Stimulated activated CD8-positive, alpha-beta memory T cell treated with anti-CD3 and anti-CD28 coated beads, Interleukin-7, amount 100 ng/mL, for 4 hours (primary cell): ENCODE data around the gene RPS16.
A peak's percentile ranks its signal among the peaks of the same experiment; 100 is the strongest.

ENCODE experiments used
- DNase-seq, 2 donors: peaks; one replicate each; pipeline ENCODE4 v3.0.0-alpha.2; 2020; ENCODE audit warnings: low read depth in 2 of 2

The RPS16 gene

DNA sequence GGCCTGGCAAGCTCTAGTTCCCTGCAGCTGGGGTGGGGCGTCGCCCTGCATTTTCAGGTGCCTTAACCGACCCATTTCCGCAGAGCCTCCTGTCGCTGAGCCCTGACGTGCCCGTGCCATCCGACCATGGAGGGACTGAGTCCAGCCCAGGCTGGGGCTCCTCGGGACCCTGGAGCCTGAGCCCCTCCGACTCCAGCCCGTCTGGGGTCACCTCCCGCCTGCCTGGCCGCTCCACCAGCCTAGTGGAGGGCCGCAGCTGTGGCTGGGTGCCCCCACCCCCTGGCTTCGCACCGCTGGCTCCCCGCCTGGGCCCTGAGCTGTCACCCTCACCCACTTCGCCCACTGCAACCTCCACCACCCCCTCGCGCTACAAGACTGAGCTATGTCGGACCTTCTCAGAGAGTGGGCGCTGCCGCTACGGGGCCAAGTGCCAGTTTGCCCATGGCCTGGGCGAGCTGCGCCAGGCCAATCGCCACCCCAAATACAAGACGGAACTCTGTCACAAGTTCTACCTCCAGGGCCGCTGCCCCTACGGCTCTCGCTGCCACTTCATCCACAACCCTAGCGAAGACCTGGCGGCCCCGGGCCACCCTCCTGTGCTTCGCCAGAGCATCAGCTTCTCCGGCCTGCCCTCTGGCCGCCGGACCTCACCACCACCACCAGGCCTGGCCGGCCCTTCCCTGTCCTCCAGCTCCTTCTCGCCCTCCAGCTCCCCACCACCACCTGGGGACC is 27.9 kb downstream of the RPS16 start:
- DNase-seq: no peak

DNA sequence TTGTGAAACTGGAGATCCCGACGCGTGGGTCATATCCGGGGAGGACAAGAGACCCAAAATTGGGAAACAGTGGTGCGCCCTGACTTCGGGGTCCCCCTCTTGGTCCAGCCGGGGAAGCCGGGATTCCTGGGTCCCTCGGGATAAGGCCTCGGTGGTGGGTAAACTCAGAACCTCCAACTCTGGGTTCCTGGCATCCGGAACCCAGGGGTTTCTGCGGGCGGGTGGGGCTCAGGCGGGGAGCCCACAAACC is 28.4 kb downstream of the RPS16 start:
- no peak for DNase-seq

DNA sequence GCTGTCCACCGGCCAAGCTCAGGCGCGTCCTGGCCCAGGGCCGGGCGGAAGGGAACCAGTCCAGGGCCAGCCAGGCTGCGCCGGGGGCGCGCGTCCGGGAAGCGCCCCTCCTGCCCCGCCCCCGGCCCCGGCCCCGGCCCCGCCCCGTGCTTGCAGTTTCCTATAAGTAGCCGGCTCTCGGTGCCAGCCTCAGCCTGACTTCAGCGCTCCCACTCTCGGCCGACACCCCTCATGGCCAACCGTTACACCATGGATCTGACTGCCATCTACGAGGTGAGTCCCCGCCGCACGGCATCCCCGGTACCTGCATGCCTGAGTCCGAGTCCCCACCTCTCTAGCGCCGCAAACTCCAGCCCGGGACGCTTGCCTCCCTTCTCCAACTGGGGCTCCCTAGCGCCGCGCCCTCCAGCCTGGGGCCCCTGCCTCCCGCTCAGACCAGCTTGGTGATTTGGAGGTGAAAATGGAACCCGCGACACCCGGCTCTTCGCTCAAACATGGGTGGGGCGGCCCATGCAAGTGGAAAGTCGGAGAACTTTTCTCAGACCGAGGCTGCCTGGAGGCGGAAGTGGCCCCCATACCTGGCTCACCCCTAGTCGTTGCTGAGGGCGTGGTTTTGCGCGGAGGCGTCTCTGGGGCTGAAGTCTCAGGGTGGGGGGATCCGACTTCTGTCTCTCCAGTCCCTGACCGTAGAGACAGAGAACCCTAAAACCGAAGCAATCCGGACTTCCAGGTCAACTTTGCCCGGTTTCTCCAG is 28.9 kb downstream of the RPS16 start, which contains the start of gene ZFP36:
ZFP36 (plus strand) TSS at position 192 of the 754 bp plus-strand sequence; CDS start at position 250, 58 bp downstream.
- peak; percentile 81 to 83 for DNase-seq

DNA sequence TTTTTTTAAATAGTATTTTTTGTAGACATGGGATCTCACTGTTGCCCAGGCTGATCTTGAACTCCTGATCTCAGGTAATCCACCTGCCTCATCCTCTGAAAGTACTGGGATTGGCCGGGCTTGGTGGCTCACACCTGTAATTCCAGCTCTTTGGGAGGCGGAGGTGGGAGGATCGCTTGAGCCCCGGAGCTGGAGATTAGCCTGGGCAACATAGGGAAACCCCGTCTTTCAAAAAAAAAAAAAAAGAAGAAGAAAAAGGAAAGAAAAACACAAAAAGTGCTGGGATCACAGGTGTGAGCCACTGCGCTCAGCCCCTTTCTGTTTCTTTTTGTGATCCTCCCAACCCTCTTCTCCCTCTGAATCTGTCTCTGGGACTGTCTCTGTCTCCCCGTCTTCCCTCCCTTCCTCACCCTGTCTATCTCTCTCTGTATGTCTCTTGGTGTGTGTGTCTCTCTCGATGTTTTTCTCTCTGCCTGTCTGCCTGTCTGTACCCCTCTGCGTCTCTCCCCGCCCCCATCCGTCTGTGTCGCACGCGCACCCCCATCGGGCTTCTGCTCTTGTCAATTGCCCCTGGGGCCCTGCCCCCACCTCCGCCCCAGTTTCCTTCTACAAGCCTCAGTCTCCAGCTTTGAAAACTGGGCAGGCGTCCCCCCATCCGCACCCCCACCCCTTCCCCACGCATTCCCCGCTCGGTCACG is 29.6 kb downstream of the RPS16 start:
- peak; percentile 84 to 87 for DNase-seq

DNA sequence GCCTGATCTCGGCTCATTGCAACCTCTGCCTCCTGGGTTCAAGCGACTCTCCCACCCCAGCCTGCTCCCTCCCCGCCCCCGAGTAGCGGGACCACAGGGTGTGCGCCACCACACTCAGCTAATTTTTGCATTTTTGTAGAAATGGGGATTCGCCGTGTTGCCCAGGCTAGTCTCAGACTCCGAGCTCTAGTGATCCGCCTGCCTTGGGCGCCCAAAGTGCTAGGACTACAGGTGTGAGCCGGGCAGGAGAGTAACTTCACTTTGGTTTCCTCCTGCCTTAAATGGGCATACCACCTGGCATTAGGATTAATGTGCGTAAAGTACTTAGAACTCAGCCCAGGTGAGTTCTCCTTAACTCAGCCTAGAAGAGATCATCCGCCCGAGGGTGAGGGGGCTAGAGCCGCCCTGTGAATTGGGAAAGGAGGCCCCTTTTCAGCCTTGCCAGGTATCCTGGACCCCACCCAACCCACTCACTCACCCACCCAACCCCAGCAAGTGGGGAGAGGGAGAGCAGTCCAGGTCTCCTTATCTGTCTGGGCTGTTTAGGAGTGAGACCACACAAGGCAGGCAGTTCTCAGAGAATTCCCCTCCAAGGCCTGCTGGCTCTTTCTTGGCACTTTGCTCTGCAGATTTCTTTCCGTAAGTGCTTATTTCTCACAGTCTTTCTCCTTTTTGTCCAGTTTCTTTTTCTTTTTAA is 30.3 kb downstream of the RPS16 start:
- DNase-seq: no peak

DNA sequence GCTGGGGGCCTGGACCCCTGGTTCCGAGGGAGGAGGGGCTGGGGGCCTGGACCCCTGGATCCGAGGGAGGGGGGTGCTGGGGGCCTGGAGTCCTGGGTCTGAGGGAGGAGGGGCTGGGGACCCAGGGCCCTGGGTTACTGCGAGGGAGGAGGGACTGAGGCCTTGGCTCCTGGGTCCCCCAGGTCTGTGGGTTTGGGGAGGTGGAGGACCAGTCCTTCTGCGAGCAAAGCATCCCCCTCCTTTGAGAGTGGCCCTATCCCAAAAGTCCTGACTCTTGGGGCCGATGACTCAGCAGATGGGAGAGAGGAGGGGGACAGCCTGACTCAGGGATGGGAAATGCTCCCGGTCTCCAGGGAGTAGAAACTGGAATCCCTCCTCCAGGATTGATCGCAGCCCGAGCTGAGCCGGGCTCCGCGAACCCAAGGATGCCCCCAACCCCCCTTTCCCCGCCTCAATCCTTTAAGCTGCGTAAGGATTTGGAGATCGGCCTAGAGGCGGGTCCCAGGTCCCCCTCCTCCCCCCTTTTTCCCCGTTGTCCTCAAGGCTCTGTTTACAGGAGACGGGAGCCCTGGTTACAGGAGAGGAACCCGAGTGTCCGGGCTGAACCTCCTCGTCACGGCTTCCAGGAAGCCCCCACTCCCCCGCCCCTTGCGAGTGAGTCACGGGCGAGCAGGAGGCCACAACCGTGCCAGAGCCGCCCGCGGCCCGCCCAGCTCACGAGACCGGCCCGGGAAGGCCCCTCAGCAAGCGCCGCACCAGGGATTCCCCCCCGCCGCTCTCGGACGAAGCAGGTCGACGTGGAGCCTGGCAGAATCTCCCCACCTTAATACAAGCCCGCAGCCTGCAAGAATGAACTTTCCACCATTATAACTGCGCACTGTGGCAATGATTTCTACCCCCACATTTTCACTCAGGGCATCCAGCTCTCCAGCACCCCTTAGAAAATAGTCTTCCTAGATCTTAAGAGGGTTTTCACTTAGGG is 32.1 kb downstream of the RPS16 start:
- peak; percentile 91 to 96 for DNase-seq

DNA sequence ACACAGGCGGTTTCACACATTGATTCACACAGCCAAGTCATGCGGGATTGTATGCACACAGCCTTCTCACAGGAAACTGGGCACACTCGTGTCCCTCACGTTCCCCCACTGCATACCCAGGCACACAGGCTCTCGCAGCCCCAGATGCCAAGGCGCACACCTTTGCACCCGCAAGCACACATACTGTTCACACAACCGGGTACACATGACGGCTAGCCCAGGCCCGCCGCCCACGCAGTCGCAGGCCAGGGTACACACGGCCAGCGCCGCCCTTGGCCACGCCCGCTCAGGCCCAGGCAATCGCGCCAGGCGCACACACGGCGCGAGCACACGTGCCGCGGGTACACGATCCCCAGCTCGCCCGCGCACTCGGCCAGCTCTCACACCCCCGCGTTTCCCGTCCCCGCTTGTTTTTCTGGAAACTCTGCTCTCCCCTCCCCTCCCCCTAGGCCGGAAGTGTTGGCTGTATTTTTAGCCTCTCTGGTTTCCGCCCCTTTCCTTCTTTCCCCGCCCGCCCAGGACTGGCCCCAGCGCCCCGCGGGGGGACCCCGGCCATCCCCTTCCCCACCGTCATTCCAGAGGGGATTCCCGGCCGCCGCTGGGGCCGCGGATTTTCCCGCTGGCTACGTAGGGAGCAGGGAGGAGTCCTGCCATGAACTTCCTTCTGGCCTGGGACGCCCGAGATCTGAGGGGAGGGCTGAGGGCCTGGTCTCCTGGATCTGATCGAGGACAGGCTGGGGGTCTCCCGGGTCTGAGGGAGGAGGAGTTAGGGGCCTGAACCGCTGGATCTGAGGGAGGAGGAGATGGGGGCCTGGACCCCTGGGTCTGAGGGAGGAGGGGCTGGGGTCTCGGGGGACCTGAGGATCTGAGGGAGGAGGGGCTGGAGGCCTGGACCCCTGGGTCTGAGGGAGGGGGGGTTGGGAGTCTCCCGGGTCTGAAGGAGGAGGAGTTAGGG is 33.1 kb downstream of the RPS16 start:
- peak; percentile 80 to 81 for DNase-seq

DNA sequence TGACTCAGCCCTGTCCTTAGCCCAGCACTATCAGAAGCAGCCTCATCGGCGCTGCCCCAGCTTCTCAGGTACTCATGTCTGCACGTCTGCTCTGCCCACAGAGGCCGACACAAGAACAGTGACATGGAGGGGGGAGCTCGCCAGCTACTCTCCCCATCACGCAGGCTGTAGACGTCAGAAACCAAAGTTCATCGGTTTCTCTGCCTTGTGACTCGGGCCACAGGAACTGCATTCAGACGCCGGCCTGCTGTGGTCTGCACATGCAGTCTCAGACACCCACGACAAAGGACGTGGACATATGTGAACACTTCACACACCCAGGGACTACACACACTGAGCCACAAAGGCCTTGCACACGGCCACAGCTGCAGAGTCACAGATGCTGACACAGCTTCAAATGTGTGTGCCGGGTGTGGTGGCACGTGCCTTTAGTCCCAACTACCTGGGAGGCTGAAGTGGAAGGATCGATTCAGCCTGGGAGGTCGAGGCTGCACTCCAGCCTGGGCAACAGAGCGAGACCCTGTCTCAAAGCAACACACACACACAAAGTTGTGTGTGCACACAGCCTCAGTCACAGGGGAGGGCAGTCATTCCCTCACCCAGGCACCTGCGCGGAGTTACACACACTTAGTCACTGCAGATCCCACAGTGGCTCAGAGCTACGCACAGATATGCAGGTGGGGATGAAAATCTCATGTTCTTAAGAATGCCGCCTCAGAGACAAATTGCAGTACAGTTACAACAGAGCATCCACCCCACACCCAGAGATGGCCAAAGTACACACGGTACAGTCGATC is 34.0 kb downstream of the RPS16 start:
- peak; percentile 74 to 77 for DNase-seq

DNA sequence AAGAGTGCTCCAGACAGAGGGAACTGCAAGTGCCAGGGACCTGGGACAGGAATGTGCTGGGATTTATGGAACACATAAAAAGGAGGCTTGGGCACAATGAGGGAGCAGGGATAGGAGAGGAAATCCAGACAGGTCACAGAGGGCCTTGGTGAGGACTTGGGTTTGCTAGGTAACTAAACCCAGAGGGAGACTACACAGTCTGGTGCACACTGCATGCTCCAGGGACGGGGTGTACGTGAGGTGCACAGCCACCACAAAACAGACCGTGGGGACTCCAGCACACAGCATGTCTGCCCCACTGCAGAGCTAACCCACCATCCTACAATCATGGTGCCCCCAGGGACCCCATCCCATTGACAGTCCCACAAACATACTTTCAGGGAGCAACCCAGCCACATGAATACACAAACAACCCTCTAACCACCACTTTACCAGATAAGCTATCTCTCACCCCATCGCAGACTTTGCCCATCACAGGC is 34.6 kb downstream of the RPS16 start:
- no peak for DNase-seq

DNA sequence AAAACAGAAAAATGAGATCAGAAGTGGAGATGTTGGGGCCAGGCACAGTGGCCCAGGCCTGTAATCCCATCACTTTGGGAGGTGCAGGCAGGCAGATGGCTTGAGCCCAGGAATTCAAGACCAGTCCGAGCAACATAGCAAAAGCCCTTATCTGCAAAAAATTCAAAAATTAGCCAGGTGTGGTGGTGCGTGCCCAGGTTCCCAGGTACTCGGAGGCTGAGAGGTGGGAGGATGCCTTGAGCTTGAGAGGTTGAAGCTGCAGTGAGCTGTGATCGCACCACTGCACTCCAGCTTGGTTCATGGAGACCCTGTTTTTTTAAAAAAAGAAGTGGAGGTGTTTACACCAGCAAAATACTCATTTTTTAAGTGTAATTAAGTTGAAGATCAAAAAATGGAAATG is 35.7 kb downstream of the RPS16 start:
- DNase-seq: no peak

DNA sequence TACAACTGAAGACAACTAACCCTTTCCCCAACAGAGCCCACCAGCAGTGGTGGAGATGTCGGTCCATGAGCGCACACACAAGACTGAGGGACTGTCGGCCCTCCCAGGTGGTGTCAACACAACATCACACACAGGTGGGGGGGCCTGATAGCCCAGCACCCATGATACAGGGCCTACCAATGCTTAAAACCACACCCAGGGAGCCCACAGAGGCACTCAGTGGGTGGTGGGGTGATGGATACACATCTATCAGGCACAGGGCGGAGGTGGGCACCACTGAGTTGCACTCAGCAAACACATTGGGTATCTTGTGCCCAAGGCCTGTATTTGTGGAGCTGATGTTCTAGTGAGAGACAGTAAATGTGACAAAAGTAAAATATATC is 36.1 kb downstream of the RPS16 start:
- no peak for DNase-seq

DNA sequence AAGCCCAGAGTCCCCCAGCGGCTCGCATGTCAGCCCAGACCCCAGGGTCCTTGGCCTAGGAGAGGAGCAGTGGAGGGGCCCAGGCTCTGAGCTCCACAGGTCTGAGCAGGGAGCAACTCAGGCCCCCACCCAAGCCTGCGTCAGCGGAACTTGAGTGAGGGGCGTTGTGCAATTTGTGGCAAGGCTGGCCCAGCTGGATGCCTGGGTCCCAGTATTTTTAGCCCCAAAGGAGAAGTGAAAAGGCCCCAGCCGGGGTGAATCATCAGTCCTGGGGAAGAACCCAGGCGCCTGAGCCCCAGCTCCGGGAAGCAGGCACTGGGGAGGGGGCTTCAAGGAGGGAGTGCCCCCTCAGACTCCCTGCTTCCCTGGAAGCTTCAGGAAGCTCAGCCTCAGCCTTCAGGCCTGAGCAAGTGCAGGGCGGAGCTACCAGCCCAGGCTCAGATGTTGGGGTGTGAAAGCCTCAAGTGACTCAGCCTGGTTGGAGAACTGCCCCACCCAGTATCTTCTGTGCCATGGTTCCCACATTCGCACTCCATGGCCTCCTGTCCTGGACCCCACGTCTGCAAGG is 37.4 kb downstream of the RPS16 start:
- no peak for DNase-seq

DNA sequence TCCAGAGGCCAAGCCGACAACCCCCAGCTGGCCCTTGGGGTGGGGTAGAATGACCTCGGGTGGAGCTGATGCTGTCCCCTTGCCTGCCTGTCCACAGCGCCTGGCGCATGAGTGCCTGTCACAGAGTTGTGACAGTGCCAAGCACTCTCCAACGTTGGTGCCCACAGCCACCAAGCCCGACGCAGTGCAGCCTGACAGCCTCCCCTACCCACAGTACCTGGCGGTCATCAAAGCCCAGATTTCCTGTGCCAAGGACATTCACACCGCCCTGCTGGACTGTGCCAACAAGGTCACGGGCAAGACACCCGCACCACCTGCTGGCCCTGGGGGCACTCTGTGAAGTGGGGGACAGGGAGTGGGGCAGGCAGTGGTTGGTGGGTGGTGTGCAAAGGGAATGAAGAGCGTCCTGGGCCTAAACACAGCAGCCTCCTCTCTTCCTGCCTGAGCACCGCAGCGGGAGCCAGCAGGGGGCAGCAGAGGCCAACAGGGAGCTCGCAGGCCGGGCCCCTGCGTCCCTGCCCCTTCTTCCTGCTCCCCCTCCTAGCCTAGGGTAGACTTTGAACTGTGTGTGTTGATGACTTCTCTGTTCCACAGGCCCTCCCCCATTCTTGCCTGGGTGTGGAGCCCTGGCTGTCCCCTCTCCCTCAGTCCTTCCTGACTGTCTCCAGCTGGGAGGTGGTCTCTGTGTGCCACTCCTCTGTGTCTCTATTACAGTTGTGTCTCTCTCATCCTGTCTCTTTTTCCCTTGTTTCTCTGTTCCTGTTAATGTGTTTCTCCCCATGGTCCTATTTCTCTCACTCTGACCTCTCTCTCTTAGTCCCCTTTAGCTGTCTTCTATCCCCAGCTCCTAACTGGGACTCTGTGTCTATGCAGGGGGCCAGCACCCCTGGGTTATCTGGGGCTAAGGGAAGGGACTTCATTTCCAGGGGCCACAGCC is 38.1 kb downstream of the RPS16 start:
- DNase-seq: peak; percentile 87 to 89

DNA sequence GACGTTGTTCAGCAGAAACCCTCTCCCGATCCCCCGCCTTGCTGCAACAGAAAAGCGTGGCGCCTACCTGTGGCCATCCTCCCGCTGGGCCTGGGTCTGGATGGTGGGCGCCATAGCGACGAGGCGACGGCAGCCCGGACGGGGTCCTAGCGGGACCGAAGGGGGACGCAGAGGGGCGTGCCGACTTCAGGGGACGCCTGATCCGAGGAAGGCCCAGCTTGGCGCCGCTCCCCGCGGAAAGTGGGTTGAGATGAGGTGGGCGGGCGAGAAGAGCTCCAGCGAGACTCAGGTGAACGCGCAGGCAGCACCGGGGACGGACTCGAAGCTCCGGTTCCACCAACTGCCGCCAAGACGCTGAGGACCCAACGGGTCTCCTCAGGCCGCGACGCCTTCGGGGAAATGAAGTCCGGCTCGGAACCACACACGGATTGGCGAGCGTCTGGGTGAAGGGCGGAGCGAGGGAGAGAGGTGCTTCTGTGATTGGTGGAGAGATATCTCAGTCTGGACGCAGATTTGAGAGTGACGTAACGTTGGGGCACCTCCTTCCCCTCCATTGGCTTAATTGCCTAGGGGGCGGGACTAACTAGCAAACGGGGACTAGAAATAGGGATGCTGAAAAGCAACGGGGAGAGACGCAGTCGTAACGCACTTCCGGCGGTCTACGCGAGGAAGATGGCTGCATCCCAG is 44.9 kb downstream of the RPS16 start, which contains the start of the genes MED29 and PAF1:
MED29 (plus strand) TSS at position 628 of the 687 bp plus-strand sequence; CDS start at position 673, 45 bp downstream.
PAF1 (minus strand) TSS at position 356 of the 687 bp plus-strand sequence; CDS start at position 114, 242 bp downstream.
- DNase-seq: peak; percentile 93 to 96

DNA sequence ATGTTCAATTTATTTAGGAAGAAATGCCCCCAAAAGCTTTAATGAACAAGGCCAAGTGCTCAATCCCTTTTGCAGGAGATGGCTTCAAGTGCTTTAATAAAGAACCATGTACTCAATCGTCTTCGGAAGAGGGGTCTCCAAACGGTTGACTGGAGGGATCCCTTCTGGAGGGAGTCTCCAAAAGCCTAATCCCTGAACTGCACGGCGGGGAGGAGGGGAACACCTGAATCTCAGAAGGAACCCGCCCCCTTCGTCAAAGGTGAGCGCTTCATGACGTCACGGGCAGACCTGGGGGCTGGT is 45.3 kb downstream of the RPS16 start:
- peak in 1 of 2 donors; percentile 73 for DNase-seq

DNA sequence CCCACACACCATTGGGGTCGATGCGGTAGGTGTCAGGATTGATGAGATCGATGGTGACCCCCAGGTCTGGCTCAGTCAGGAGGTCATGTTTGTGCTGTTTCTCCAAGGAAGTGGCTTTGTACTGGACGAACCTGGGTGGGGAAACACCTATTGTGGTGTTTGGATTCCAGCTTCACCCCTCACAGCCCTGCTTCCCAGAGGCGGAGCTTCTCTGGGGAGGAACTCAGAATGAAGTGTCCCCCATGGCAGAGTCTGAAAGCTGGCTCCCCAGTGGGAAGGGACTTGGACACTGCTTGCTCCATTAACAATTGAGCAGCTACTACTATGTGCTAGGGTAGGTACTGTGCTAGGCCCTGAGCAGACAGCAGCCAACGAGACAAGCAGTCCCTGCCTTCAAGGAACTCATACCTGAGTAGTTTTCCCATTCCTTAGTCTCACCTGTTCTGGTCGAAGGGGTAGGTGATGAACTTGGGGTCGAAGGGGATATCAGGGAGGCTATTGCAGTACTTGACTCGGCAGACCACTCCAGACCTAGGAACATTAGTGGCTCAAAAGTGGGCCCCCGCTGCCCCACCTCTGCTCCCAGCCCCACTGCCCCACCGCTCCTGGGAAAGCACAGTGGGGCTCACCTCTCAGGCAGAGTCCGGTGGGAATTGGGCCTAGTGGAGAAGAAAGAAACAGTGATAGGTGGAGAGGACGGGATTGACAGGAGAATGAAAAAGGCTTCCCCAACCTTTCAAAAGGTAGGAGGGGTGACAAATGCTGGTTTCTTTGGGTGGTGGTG is 45.9 kb downstream of the RPS16 start:
- DNase-seq: no peak
